ENCODE measurements around the gene YY2.
"Not testable (repeated sequence)": the region's sequence is repeated elsewhere in the genome, so short reads cannot be mapped to it uniquely, and the experiment has no call there.

YY2 gene

GRCh38 chrX:21855937-21856415, at the start of gene YY2:
TSS of gene YY2 (plus strand) at chrX:21855987. CDS start at chrX:21856485, 498 bp downstream.
- DNase-seq (ENCODE audit: insufficient read length, low spot score) (no peak), FAIRE-seq (no peak)

DNA sequence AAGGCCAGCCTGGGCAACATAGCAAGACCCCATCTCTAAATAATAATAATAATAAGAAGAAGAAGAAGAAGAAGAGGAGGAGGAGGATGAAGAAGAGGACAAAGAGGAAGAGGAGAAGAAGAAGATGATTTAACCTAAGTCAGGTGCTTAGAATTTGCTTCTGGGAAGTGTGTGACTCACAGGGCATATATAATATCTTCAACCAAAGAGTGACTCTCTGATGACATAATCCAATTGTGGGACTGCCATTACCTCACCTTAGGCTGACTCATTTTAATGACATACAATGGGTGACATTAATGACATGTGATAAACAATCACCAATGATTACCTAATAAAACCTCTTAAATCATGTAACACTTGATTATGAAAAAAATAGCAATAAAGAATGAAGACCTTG, 49.1 kb upstream of the YY2 start:
- DNase-seq (ENCODE audit: insufficient read length, low spot score) (no peak), FAIRE-seq (no peak)

DNA sequence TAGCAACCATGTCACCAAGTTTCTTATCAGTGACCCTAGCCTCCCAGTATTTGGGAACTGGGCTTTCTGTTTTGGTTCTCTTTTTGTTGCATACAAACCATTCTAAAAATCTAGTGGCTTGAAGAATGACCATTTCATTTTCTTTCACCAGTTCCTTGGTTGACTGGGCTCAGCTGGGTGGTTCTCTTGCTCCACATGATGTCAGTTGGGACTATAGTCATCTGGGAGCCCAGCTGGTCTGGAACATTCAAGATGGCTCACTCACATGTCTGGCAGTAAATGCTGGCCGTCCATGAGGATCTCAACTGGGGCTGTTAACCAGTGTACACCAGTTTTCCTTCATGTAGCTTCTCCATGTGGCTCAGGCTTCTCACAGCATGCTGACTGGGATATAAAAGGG, 44.0 kb upstream of the YY2 start:
- DNase-seq (ENCODE audit: insufficient read length, low spot score), result no peak
- FAIRE-seq, result no peak

DNA sequence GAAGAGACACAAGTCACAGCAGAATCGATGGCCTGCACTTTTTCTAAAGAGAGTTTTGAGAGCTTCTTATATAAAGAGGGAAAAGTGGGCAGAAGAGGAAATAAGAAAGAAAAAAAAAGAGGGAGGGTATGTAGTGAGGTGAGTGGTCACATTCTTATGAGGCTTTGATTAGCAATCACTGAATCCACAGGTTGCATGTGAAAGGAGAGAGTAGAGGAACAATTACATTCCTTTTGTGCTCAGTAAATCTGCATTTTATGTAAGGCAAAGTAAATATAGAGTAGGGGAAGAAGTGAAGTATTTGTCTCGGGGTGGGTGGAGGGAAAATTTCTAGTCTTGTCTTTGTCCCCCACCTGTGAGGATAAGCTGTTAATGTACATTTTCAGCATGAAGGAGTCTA, 43.2 kb upstream of the YY2 start:
- DNase-seq (ENCODE audit: insufficient read length, low spot score) (no peak), FAIRE-seq (no peak)

- FAIRE-seq, result no peak
- no peak for DNase-seq (ENCODE audit: insufficient read length, low spot score)
These were observed 42.0 kb upstream of the YY2 start for GRCh38 chrX:21813612-21814368.

DNA sequence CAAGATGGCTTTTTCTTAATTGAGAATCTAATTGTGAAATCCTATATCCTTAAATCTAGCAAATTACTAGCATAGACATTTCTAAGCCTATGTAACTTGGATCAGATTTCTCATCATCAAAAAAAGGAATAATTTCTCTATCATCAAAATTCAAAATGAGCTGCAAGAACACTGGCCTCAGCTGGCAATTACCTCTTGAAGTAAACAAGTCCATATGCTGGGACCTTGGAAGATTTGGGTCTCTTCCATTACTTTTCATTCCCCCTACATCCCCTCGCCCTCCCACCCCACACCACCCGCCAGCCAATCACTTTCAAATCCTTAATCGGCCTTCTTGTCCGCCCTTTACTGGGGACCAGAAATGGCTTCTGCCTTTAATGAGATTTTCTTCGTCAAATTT, 39.7 kb upstream of the YY2 start:
- no peak for DNase-seq (ENCODE audit: insufficient read length, low spot score)
- no peak for FAIRE-seq

DNA sequence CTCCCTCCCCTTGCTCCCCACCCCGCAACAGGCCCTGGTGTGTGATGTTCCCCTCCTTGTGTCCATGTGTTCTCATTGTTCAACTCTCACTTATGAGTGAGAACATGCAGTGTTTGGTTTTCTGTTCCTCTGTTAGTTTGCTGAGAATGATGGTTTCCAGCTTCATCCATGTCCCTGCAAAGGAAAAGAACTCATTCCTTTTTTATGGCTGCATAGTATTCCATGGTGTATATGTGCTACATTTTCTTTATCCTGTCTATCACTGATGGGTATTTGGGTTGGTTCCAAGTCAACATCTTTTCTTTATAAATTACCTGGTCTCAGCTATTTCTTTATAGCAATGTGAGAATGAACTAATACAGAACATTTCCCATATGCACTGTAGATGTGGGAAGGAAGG, 35.6 kb upstream of the YY2 start:
- DNase-seq (ENCODE audit: insufficient read length, low spot score); FAIRE-seq: not testable (repeated sequence)

DNA sequence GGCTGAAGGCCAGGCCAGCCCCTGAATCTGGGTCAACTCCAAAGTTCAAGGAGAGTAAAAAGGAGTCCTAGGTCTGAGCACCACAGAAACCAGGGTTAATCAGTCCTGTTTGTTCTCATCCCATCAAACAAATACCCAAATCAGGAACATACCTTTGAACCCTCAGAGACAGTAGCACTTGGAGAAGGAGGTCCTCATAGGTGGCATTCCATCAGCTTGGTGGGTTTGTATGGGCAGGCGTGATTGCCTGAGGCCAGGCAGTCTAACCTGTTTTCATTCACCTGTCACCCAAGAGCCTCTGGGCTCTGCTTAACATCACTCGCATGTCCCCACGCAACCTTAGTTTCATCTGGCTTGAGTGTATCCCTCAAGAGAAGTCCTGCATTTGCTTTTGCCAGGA, 33.9 kb upstream of the YY2 start:
- FAIRE-seq (no peak), DNase-seq (ENCODE audit: insufficient read length, low spot score) (no peak)

DNA sequence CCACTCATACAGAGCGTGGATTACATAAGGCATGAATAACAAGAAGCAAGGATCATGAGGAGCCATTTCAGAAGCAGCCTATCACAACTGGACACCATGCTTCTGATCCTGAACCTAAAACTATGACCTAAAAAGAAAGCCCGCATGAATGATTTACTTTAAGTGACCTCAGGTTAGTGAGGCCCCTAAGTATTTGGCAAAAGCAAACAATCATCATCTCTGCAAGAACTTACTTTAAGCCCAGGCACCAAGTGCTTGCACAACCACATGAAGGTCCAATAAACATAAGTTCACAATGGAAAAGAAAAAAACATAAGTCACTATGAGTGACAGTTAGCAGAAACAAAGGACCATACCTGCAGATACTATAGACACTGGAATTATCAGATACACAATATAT, 24.3 kb upstream of the YY2 start:
- FAIRE-seq (no peak), DNase-seq (ENCODE audit: insufficient read length, low spot score) (no peak)

DNA sequence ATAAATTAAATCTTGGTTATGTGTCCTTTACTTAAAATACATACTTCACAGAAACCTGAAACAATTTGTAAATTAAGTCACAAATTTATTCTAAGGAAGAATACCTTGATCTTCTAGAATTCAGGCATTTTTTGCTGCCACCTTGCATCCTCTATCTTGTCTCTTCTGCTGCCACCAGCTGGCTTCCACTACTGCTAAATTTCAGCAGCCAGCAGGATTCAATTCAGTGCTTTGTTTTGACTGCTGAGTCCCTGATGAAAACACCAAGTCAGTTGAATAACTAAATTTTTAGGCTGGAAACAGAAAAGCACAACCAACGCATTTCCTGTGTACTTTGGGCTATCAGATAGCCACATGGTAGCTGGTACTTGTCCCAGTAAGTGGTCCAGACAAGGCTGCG, 18.7 kb upstream of the YY2 start:
- FAIRE-seq, result no peak
- no peak for DNase-seq (ENCODE audit: insufficient read length, low spot score)

GRCh38 chrX:21838937-21839333, 16.9 kb upstream of the YY2 start:
- FAIRE-seq (peak; percentile 79), DNase-seq (ENCODE audit: insufficient read length, low spot score) (no peak)

- FAIRE-seq, result peak; percentile 83
- peak; percentile 14 for DNase-seq (ENCODE audit: insufficient read length, low spot score)
These were observed 16.2 kb upstream of the YY2 start, which contains the start of gene MBTPS2 for GRCh38 chrX:21839334-21840192. TSS of gene MBTPS2 (plus strand) at chrX:21839617. CDS start at chrX:21839735, 118 bp downstream.

GRCh38 chrX:21840193-21840545, 15.6 kb upstream of the YY2 start:
- FAIRE-seq (no peak), DNase-seq (ENCODE audit: insufficient read length, low spot score) (no peak)

GRCh38 chrX:21843179-21843578, 12.6 kb upstream of the YY2 start:
- DNase-seq (ENCODE audit: insufficient read length, low spot score) (no peak), FAIRE-seq (no peak)

DNA sequence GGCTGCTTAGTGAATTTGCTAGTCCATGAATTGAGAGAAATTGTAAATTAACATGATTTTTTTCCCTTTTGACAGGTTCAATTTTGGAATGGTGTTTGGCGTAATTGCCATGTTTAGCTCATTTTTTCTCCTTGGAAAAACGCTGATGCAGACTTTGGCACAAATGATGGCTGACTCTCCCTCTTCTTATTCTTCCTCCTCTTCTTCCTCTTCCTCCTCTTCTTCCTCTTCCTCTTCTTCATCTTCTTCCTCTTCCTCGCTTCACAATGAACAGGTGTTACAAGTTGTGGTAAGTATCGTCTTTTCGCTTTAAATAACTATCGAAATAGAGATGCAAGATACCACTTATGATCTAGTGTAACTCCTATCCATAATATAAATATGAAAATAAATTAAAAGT, 10.7 kb upstream of the YY2 start:
- no peak for FAIRE-seq

GRCh38 chrX:21847342-21847741, 8.4 kb upstream of the YY2 start:
- FAIRE-seq, result no peak
- DNase-seq (ENCODE audit: insufficient read length, low spot score), result no peak

More for the DNA sequence above, 10.7 kb upstream of the YY2 start:
- DNase-seq (ENCODE audit: insufficient read length, low spot score), result no peak

GRCh38 chrX:21853578-21853977, 2.2 kb upstream of the YY2 start:
- DNase-seq (ENCODE audit: insufficient read length, low spot score) (no peak), FAIRE-seq (no peak)

DNA sequence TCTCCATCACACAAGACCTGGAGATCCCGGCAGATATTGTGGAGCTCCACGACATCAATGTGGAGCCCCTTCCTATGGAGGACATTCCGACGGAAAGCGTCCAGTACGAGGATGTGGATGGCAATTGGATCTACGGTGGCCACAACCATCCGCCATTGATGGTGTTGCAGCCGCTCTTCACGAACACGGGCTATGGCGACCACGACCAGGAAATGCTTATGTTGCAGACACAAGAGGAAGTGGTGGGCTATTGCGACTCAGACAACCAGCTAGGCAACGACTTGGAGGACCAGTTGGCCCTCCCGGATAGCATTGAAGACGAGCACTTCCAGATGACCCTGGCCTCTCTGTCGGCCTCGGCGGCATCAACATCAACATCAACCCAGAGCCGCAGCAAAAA, 717 bp downstream of the YY2 start:
- DNase-seq (ENCODE audit: insufficient read length, low spot score) (no peak), FAIRE-seq (no peak)

GRCh38 chrX:21863241-21863640, 7.5 kb downstream of the YY2 start:
- no peak for DNase-seq (ENCODE audit: insufficient read length, low spot score)

GRCh38 chrX:21865436-21865835, 9.6 kb downstream of the YY2 start:
- FAIRE-seq (no peak), DNase-seq (ENCODE audit: insufficient read length, low spot score) (no peak)

More at GRCh38 chrX:21863241-21863640, 7.5 kb downstream of the YY2 start:
- no peak for FAIRE-seq

- FAIRE-seq (no peak), DNase-seq (ENCODE audit: insufficient read length, low spot score) (no peak)
These were observed 14.7 kb downstream of the YY2 start for GRCh38 chrX:21870494-21870893.

All from GM19239 (cell line).